LNCaP clone FGC (cell line): ENCODE results near the gene RPL29.

ENCODE experiments used
- DNase-seq: peaks from one replicate; pipeline ENCODE4 v3.0.0-alpha.2; 2011; ENCODE audit warnings: low read depth
- H3K4me3 ChIP-seq: 2 replicates; pipeline ENCODE4 v1.5.1; 2011; ENCODE audit warnings: mild to moderate bottlenecking, low read depth, low read length, control low read depth
- TF ChIP-seq, protein P1 (sequence below): IDR thresholded peaks from 2 replicates; pipeline ENCODE4 v1.5.1; 2012; ENCODE audit warnings: mild to moderate bottlenecking; ENCODE audit not compliant: control insufficient read depth, insufficient read depth; ENCODE audit errors: extremely low read depth

Gene RPL29

DNA sequence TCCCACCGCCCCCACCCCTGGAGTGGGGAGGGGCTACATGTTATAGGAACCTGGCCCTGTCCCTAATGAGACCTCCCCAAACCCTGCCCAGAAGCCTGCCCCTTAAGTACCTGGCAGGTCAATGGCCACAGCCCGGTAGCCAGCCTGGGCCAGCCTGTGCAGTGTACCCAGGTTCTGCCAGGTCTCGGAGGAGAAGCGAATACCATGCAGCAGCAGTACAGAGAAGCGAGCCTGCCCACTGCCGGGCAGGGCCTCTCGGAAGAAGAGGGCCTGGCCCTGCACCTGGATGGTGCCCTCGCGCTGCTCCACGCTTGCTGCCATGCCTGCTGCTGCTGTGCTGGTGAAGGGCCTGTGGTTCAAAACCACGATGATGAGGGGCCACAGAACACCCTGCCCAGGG is 24.3 kb downstream of the RPL29 start:
- H3K4me3 ChIP-seq, result no peak overlapping the region
- no peak for DNase-seq
- TF ChIP-seq, protein P1, sequence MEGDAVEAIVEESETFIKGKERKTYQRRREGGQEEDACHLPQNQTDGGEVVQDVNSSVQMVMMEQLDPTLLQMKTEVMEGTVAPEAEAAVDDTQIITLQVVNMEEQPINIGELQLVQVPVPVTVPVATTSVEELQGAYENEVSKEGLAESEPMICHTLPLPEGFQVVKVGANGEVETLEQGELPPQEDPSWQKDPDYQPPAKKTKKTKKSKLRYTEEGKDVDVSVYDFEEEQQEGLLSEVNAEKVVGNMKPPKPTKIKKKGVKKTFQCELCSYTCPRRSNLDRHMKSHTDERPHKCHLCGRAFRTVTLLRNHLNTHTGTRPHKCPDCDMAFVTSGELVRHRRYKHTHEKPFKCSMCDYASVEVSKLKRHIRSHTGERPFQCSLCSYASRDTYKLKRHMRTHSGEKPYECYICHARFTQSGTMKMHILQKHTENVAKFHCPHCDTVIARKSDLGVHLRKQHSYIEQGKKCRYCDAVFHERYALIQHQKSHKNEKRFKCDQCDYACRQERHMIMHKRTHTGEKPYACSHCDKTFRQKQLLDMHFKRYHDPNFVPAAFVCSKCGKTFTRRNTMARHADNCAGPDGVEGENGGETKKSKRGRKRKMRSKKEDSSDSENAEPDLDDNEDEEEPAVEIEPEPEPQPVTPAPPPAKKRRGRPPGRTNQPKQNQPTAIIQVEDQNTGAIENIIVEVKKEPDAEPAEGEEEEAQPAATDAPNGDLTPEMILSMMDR, result no peak

DNA sequence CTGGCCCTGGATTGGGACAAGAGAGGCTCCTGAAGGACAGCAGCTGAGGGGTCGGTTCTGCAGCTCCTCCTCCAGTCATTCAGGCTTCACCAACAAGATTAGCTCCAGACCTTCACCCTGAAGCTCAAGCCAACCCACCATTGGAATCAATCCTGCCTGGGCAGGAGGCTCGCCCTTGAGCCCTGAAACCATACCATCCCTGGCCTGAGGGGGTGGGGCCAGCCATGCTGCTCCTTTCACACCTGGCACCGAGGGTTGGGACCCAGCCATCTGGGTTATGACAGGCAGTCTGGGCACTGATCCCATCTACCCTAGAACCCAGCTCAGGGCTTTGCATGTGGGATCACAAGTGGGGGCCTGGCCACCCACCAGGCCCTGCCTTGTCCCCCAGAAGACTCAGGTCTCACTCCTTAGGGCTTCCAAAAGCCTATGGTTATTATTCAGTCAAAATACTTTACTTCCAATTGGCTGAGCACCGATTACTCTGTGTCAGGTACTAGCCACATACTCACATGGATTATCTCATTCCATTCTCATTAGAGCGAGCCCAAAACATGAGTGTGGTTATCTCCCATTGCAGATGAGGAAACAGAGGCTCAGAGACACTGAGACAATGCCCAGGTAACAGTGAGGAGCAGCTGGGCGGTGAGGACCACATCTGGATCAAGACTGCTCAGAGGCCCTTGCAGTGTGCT is 24.9 kb downstream of the RPL29 start:
- TF ChIP-seq, protein P1, result no peak
- no peak for DNase-seq
- no peak overlapping the region for H3K4me3 ChIP-seq

DNA sequence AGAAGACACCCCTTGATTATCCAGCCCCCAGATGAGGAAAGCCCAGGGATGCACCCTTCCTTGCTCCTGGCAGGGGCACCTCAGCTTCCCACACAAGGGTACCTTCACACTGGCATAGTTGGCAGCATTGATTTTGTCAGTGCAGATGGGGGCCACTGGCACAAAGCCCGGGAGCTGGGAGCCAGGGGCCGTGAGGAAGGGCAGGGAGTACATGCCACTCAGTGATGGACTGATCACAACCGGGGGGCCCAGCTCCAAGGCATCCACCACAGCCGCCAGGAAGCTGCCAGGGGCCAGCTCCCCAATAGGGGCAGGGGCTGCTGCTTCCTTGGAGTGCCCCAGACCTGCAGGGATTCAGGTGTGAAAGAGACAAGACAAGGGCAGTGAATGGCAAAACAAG is 25.9 kb downstream of the RPL29 start:
- DNase-seq, result no peak
- H3K4me3 ChIP-seq, result no peak overlapping the region
- TF ChIP-seq, protein P1, result no peak

DNA sequence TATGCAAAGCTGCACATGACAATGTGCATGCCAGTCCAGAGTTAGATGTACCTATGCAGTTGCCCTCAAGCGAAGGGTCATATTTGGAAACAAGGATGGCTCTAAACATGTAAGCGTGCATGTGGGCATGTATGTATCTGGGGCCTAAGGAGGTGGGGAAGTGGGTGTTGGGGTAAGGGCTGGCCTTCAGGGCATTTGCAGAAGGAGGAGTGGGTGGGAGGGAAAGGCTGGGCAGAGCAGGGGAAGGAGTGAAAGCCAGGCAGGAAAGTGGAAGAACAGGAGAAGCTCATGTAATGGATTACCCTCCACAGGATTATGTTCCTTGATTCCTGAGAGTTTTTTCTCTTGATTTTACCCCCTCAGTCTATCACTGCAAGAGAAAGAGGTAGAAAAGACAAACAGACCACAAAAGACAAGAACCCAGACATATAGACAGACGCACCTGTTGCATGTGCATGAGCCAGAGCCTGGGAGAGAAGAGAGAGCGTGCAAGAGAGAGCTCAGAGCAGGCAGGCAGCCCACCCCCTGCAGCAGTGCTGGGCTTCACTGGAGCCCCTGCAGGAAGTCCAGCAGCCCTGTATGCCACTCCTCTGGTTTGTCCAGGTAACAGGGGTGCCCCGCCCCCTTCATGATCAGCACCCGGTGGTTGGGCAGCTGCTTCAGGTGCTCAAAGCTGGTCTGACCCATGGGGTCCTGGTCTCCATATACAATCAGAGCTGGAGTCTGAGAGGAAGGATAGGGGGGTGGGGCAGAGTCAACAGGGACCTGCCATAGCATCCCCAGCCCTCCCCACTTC is 26.6 kb downstream of the RPL29 start:
- no peak overlapping the region for H3K4me3 ChIP-seq
- no peak for DNase-seq
- TF ChIP-seq, protein P1, result no peak

DNA sequence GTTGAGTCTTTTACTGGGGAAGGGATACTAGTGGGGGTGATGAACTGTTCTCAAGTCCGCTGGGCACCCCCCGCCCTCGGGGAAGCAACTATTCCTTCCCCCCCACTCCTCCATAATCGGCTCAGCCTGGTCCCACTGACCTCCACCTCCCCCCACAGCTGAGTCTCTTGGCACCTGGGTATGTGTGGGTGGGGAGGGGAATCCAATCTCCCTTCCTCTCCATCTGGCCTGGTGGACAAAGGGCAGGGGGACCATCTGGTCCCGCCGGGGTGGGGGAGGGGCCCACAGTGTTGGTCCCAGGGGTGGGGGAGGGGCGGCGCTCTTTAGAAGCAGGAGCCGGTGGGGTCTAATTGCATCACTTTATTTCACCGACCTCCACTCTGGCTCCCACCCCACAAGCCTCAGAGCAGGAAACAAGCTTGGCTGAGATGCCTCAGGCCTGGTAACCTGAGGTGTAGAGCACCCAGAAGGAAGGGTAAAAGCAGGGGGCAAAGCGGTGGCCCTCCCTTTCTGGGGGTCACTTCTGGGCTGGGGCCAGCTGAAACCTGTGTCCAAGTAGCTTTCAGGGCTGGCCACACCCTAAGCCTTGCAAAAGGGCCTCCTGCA is 27.4 kb downstream of the RPL29 start:
- DNase-seq, result no peak
- TF ChIP-seq, protein P1, result no peak
- H3K4me3 ChIP-seq, result peak overlapping the region; percentile 59

DNA sequence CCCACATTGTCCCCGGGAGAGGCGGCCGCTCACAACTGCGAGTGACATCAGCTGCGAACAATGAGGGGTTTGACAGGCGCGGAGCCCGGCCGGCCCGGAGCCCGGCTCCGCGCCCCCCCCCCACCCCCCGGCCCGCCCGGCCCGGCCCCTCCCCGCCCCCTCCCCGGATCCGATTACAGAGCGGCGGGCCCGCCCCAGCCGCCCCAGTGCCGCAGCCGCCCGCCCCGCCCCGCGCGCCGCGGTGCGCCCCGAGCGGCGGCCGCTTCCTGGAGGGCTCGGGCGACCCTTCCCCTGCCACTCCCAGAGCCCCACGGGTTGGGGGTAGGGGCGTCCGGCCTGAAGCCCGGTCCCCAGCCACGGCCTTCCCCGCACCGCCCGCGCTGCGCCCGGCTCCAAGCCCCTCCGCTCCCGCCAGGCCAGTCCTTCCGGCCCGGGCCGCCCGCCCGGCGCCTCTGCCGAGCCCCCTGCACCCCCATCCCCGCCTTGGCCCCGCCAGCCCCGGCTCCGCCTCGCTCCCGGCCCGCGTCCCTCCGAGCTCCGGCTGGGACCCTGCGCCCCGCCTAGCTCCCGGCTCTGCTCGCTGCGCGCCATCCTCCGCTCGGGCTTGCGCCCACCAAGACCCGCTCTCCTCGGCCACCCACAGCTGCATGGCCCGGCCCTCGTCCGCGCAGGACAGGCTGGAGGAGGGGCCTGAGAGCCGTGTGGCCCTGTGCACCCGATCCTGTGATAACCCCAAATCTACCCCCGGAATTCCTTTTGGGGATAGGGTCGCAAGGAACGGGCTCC is 28.1 kb downstream of the RPL29 start, which contains the start of gene PCBP4:
PCBP4 (minus strand) TSS at position 71 of the 786 bp plus-strand sequence. CDS start 6,214 bp downstream, outside the sequence.
- no peak for DNase-seq
- TF ChIP-seq, protein P1, result no peak

More for the DNA sequence above, 28.1 kb downstream of the RPL29 start, which contains the start of gene PCBP4:
- H3K4me3 ChIP-seq, result peak within 1 kb of the TSS; percentile 69
